Measurements from ENCODE around the gene CARTPT. TPM values are rescaled to one million over a fixed set of nuclear protein-coding genes. Genes with fewer than 3 reads are reported as not detected.

Gene CARTPT
- total and polyA plus RNA-seq, 8 donors: 1.00 to 11.4 (median 6.3) TPM; not detected in 4

GRCh38 chr5:71699751-71700150 is 19.3 kb upstream of the CARTPT start:
- WGBS, 5 donors: 39 to 79% (median 74%) methylated on average over 2 of the region's 2 CpGs
- Histone ChIP-seq H3K4me3 (no peak overlapping the region), H3K9me3 (no peaks in the 10 kb centered on the region), H3K27ac (no peak overlapping the region), H3K27me3 (peaks cover 0 to 21% (median 0%) of the 10 kb centered on the region in 3 donors), H3K36me3 (no peaks in the 10 kb centered on the region), H3K4me1 (no peaks in the 10 kb centered on the region)
- intact Hi-C loops (cut with DNase I; ENCODE audit: low total_unique reads): no loop called here
- no peak for DNase-seq
- TF ChIP-seq POLR2A (IDR thresholded peaks at IDR 0.05): no peak
- TF ChIP-seq, protein P1, sequence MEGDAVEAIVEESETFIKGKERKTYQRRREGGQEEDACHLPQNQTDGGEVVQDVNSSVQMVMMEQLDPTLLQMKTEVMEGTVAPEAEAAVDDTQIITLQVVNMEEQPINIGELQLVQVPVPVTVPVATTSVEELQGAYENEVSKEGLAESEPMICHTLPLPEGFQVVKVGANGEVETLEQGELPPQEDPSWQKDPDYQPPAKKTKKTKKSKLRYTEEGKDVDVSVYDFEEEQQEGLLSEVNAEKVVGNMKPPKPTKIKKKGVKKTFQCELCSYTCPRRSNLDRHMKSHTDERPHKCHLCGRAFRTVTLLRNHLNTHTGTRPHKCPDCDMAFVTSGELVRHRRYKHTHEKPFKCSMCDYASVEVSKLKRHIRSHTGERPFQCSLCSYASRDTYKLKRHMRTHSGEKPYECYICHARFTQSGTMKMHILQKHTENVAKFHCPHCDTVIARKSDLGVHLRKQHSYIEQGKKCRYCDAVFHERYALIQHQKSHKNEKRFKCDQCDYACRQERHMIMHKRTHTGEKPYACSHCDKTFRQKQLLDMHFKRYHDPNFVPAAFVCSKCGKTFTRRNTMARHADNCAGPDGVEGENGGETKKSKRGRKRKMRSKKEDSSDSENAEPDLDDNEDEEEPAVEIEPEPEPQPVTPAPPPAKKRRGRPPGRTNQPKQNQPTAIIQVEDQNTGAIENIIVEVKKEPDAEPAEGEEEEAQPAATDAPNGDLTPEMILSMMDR (IDR thresholded peaks at IDR 0.05): no peak
- no peak for TF ChIP-seq EP300 (IDR thresholded peaks at IDR 0.05)
- no peak for TF ChIP-seq POLR2AphosphoS5 (IDR thresholded peaks at IDR 0.05)

GRCh38 chr5:71700803-71701202 is 18.3 kb upstream of the CARTPT start:
- peaks cover 0 to 21% (median 0%) of the 10 kb centered on the region in 3 donors for H3K27me3 ChIP-seq
- no peak for TF ChIP-seq EP300 (IDR thresholded peaks at IDR 0.05)
- TF ChIP-seq, protein P1 (IDR thresholded peaks at IDR 0.05): no peak
- no peak for TF ChIP-seq POLR2AphosphoS5 (IDR thresholded peaks at IDR 0.05)
- no peak for TF ChIP-seq POLR2A (IDR thresholded peaks at IDR 0.05)
- H3K4me1 ChIP-seq: no peaks in the 10 kb centered on the region
- no peaks in the 10 kb centered on the region for H3K36me3 ChIP-seq
- H3K4me3 ChIP-seq: no peak overlapping the region
- no peak overlapping the region for H3K27ac ChIP-seq
- DNase-seq: no peak
- intact Hi-C loops (cut with DNase I; ENCODE audit: low total_unique reads): no loop called here
- H3K9me3 ChIP-seq: no peaks in the 10 kb centered on the region

DNA sequence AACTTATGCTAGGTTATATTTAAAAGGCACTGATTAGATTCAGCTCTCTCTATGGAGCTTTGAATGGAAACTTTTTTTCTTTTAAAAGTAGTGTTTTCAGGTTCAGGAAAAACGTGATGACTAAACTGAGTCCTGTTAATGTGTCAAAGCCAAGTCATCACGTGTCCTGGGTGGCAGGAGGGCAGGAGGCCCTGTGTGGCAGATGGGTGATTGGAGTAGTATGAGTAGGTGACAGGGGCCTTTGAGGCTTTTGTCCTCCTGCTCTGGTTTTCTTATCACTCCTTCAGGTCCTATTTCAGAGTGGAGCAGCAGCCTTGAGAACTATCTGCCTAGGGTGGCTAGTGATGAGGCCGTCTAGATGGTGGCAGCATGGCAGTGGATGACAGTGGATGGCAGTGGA is 17.7 kb upstream of the CARTPT start:
- 53 to 65% (median 61%) methylated on average over 3 of the region's 3 CpGs for WGBS, 5 donors
- H3K4me1 ChIP-seq: no peaks in the 10 kb centered on the region
- DNase-seq: no peak
- H3K27me3 ChIP-seq: peaks cover 0 to 21% (median 0%) of the 10 kb centered on the region in 3 donors
- no peaks in the 10 kb centered on the region for H3K9me3 ChIP-seq
- intact Hi-C loops (cut with DNase I; ENCODE audit: low total_unique reads): no loop called here
- no peak overlapping the region for H3K4me3 ChIP-seq
- no peaks in the 10 kb centered on the region for H3K36me3 ChIP-seq
- TF ChIP-seq, protein P1 (IDR thresholded peaks at IDR 0.05): no peak
- TF ChIP-seq POLR2AphosphoS5 (IDR thresholded peaks at IDR 0.05): no peak
- TF ChIP-seq POLR2A (IDR thresholded peaks at IDR 0.05): no peak
- no peak for TF ChIP-seq EP300 (IDR thresholded peaks at IDR 0.05)
- H3K27ac ChIP-seq: no peak overlapping the region

DNA sequence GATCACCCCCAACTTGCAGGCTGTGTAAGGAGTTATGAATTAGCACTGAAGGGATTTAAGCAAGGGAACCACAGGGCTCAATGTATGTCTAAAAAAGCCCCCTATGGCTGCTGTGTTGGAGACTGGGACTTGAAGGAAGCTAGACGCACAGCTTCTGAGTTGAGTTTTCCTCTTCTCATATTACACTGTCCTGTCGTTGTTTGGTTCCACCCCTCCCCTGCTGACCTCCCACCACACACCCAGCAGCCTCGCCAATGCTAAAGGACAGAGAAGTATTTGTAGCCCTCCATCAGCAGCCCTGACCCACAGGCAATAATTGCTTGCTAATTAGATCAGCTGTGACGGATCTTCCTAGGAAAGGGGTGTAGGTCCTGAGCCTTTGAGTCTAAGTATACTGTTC is 15.1 kb upstream of the CARTPT start:
- WGBS, 5 donors: 26 to 41% (median 30%) methylated on average over 4 of the region's 4 CpGs
- Histone ChIP-seq H3K36me3 (no peaks in the 10 kb centered on the region), H3K4me1 (no peaks in the 10 kb centered on the region), H3K27ac (no peak overlapping the region), H3K4me3 (no peak overlapping the region), H3K9me3 (no peaks in the 10 kb centered on the region), H3K27me3 (peaks cover 0 to 16% (median 0%) of the 10 kb centered on the region in 3 donors)
- intact Hi-C loops (cut with DNase I; ENCODE audit: low total_unique reads): no loop called here
- no peak for DNase-seq
- TF ChIP-seq, protein P1 (IDR thresholded peaks at IDR 0.05): no peak
- TF ChIP-seq POLR2AphosphoS5 (IDR thresholded peaks at IDR 0.05): no peak
- no peak for TF ChIP-seq POLR2A (IDR thresholded peaks at IDR 0.05)
- no peak for TF ChIP-seq EP300 (IDR thresholded peaks at IDR 0.05)
